NCI-H1092 (cell line): ENCODE measurements around the gene FMNL2.

Experiments used
- DNase-seq: peaks from one replicate; lab custom pipeline; 2025; lab: John Stamatoyannopoulos, UW

Gene FMNL2

DNA sequence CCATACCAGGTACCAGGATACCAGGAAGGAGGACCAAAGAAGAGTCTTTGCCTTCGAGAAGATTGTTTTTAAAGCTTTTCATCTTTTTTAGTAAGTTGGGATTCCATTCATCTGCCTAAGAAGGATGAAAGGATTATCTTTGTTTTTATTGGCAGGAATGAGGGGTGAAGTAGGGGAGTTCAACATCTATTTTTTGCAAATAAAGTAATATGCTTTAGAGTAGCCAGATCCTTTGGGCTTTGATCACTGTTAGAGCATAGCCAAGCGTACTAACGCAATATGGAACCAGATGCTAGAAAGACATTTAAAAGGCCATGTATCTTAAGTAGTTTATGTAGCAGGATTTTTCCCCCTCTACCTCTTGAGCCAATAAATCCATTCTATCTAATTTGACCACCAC is 249.3 kb downstream of the FMNL2 start:
- DNase-seq = no peak

DNA sequence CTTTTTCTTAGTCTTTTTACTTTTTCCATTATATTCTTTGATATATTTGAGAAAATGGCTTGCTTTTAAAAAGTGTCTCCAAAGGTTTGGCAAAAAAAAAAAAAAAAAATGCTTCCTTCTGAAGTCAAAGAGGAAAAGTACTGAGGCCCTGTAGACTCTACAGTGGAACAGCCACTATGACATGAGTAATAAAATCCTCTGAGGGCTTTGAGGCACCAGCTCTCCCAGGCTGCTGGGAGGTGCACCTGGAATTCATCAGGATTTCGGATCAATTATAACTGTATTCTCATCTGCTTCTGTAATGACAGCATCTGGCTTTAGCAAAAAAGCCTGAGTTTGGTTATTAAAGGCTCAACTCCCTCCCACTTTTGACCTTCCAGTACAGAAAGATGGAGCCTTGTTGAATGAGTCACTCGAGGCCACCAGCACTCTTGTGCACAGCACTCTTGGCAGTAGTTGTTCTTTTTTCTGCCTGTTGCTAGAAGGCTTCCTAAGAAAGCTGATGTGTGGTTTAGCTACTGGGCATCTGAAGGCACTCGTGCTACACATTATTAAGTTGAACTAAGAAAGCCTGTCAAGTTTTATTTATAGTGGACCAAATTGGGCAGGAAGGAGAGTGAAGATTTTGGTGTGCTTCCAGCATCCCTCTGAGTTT is 251.0 kb downstream of the FMNL2 start:
- DNase-seq = no peak

DNA sequence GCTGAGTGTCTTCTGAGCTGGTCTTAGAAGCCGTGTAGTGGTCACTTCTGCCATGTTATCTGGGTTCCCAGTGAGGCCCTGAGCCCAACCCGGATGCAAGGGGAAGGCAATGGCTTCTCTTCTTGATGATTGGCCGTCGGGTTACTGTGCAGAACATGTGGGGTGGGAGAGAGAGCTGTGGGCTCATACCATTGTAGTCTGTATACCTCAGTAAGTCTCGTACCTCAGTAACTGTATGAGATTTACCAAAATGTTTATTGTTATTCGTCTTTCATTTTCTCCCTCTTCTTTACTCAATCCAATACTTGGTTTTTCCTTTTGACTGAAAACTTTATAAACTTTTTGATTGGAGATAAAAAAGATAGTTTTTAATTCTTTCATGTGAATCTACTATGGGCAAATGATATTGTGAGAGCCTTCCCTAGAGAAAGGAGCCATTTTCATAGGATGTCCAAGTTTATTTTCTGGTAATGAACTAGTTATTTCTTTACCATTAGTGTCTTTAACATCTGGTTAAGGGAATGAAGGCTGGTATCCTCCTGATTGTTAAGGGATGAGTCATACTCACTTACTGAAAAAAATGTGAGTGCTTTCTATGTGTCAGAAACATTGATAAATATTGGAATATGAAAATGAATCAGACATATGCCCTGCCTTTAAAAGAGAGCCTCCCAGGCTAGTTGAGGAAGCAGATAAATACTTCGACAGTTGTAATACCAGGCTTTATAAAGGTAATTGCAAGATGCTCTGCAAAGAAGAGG is 252.4 kb downstream of the FMNL2 start:
- DNase-seq = no peak

DNA sequence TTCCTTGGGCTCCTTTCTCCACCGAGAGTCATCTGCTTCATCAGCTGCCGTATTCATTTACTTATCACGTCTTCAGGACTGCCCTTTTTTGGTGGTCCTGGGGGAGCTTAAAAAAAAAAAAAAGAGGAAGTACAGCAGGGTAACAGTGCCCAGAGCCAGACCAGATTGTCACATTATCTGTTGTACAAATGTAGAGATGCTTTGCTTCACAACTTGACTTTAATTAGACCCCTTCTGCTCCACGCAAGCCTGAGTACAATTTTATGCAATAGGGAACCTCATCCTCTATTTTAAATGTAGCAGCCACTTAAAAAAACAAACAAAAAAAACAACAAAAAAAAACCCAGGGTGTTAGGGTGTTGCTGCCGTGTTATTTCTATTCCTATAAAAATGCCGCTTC is 254.0 kb downstream of the FMNL2 start:
- DNase-seq = no peak

DNA sequence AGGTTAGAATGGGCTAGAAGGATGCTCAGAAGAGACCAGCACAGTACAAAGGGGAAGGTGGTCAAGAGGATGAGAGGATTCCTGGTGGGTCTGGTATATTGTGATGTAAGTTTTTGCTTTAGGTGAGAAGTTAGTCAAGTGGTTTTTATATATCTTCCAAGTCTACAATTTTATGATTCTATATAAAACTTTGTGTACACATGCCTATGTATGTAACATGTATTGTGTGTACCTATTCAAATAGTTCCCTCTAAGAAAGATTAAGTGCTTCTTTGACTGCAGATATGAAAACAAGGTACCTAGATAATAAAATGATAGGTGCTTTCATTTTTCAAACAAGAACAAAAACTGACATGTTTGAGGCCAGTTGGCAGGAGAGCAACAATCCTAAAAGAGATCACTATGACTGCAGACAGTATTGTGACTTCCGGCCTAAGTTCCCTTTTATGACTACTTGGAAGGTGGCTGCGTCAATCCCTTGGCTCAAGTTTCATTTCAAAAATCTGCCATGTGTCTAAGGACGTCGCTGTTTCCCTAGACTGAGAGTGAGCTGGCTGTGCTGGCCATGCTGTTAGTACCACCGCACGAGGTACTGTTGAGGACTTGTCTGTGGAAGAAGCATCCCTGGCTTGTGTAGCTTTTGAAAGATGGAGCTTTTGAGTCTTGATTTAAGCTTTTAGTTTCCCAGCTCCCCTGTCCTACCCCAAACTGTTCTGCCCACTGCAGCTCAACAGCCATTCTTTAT is 259.2 kb downstream of the FMNL2 start:
- no peak for DNase-seq

GRCh38 chr2:152594792-152595191 is 259.8 kb downstream of the FMNL2 start:
- DNase-seq = no peak

- DNase-seq = no peak
Measured at GRCh38 chr2:152598975-152599759, 264.2 kb downstream of the FMNL2 start.

DNA sequence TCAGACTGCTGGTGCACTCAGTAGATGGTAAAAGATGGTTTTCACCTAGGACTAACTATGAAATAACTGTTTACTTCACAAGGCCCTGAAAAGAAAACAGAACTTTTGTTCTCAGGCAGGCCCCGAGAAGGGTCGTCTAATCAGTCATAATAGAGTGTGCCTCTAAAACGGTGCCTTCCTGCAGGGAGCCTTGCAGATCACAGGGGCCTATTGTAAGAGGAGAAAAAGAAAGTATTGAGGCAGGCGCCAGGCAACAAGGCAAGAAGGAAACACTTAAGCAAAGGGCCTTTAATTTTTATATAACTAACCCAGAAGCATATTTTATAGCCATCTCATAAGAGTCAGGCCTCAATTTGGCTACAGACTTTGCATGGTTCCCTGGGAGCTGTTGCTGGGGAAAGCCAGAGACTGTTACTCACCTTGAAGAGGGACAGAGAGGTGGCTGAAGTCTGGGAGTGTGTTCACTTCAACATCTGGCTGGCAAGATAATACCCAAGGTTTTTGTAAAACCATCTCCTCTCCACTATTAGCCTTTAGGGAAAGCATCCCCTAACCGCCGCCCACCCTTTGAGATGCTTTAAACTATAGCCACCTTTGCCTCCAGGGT is 265.2 kb downstream of the FMNL2 start:
- DNase-seq = no peak

GRCh38 chr2:152600697-152601096 is 265.7 kb downstream of the FMNL2 start:
- no peak for DNase-seq

GRCh38 chr2:152602750-152603149 is 267.8 kb downstream of the FMNL2 start:
- no peak for DNase-seq

GRCh38 chr2:152603166-152603565 is 268.2 kb downstream of the FMNL2 start:
- DNase-seq = no peak

GRCh38 chr2:152606081-152606480 is 271.1 kb downstream of the FMNL2 start:
- no peak for DNase-seq

DNA sequence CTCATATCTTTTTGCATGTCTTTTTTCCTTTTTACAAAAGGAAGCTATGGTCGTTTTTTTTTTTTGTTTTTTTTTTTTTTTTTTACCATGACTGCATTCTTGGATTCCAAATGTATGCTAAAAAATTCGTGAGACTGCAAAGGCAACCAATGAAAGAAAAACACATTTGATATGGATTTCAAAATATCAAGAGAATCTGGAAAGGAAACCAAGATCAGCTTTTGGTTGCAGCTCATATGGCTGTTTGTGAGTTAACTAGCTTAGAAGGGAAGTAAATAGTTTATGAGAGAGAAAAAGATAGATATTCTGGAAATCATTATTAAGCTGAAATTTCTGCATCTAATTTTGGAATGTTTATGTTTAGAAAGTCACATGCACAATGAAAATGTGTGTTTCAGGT is 272.0 kb downstream of the FMNL2 start:
- DNase-seq = no peak

DNA sequence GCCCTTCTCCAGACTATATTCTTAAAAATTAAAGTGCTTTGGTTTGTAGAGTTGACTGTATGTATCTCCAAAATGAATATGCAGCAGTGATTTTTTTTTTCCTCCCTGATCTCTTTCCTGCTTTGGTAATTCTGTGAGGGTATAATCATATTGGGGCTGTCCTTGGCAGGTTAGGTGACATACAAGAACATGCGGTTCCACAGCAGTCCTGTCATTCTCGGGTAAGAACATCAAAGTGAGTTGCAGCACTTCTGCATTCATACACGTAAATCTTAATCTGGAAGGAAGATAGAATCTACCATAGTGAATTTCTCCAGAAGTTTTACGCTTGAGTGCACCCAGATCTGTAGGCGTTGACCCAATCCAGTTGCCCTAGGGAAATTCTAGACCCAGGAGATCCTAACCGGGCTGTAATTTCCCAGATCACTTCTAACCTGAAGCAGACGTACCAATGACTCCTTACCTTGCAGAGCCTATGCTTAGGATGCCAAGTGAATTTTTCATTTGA is 272.9 kb downstream of the FMNL2 start:
- no peak for DNase-seq

DNA sequence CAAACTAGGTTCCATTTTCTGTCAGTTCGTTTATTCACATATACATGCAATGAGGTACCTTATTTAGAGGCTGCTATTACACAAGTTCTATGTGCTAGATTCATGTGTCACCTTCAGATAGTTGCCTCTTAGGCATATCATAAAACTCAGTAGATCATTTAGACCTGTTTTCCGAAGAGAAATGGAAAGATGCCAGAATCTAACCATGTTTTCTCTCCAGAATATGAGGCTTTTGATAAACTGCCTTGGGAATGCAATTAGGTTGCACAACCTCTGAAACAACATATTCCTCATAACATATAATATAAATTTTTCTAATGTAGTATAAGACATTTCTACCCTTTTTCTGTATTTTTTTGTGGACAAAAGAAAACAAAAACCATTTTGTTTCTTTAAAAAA is 274.2 kb downstream of the FMNL2 start:
- DNase-seq = no peak

DNA sequence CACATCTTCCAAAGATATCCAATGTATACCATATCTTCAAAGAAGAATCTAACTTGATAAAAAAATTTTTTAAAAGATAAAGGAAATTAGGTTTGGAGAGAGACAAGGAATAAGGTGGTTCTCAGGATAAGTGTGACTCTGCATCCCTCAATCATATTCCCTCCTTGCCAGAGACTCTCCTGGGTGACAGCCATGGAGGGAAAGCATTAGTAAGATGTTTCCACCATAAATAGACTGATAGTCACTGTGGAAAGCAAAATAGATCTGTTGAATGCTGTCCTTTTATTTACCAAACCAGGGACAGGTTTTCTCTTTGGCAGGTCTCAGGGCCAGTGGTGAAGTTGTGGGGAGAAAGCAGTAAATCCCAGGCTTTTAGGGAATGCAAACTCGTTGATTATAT is 274.7 kb downstream of the FMNL2 start:
- no peak for DNase-seq

GRCh38 chr2:152611458-152612231 is 276.7 kb downstream of the FMNL2 start:
- no peak for DNase-seq

GRCh38 chr2:152613235-152613634 is 278.3 kb downstream of the FMNL2 start:
- no peak for DNase-seq

- DNase-seq = no peak
Measured at GRCh38 chr2:152615177-152615576, 280.2 kb downstream of the FMNL2 start.

DNA sequence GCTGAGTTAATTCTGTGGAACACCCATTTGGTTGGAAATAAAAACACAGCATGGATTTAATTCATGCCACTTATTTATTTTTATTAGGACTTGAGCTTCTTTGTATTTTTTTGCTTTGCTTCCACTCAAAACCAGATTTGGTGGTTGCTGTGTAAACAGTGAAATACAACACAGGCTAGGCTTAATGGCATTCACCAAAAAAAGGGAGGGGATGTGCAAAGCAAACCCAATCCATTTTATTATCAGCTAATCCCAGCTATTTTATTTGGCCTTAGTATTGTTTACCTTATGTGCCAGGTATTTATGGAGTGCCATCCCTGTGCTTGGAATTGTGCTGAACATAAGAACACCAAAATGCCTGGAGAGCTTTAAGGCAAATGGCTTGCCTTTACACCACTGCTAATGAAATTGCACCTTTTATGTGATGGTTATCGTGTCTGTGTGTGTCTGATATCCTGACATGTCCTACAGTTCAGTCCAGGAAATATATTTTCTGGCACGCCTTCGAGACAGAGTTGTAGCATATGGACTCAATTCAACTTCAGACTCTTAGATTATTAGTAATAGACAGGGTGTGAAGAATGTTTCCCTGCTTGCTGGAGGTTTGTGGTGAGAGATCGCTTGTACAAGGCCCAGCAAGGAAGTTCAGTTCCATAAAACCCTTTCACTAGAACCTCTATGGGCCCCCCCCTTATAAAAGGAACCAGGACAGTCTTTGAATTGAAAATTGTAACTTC is 282.6 kb downstream of the FMNL2 start:
- DNase-seq = no peak
